OCI-LY1 (cell line): ENCODE data around the gene PSPN.

Experiments
- H2AFZ ChIP-seq: fragments of 200-600 bp; sonication (generic), shearing (Covaris generic); 2 replicates; pipeline ENCODE4 v1.6.0; 2014; ENCODE audit warnings: antibody characterized with exemption, mild to moderate bottlenecking, low read length
- H3F3A ChIP-seq: fragments of 200-600 bp; sonication (generic), shearing (Covaris generic); 2 replicates; pipeline ENCODE4 v1.6.0; 2014; ENCODE audit warnings: mild to moderate bottlenecking, antibody characterized with exemption, low read length, moderate library complexity; ENCODE audit not compliant: insufficient read depth
- H3K27ac ChIP-seq: fragments of 200-600 bp; sonication (generic); 2 replicates; pipeline ENCODE4 v1.5.1; 2014; ENCODE audit warnings: low read length, mixed run types, mild to moderate bottlenecking, low read depth; ENCODE audit not compliant: poor library complexity, severe bottlenecking
- H3K27me3 ChIP-seq: fragments of 200-600 bp; sonication (generic); 2 replicates; pipeline ENCODE4 v1.6.0; 2014; ENCODE audit warnings: antibody characterized with exemption, mild to moderate bottlenecking, low read length, moderate library complexity; ENCODE audit not compliant: insufficient read depth
- H3K36me3 ChIP-seq: fragments of 200-600 bp; sonication (generic); 2 replicates; pipeline ENCODE4 v1.6.1; 2014; ENCODE audit warnings: mild to moderate bottlenecking, antibody characterized with exemption, low read length, moderate library complexity, mixed read lengths; ENCODE audit not compliant: insufficient read depth
- H3K4me1 ChIP-seq: fragments of 200-600 bp; sonication (generic); 2 replicates; pipeline ENCODE4 v1.5.1; 2014; ENCODE audit warnings: mild to moderate bottlenecking, low read length, moderate library complexity; ENCODE audit not compliant: insufficient read depth, severe bottlenecking
- H3K4me2 ChIP-seq: fragments of 200-600 bp; sonication (generic), shearing (Covaris generic); 2 replicates; pipeline ENCODE4 v1.6.1; 2014; ENCODE audit warnings: low read length
- H3K4me3 ChIP-seq: fragments of 200-600 bp; sonication (generic); 2 replicates; pipeline ENCODE4 v1.5.1; 2014; ENCODE audit warnings: low read length, low read depth, mild to moderate bottlenecking, mixed read lengths; ENCODE audit not compliant: poor library complexity, severe bottlenecking
- H3K79me2 ChIP-seq: fragments of 200-600 bp; shearing (Covaris generic); 2 replicates; pipeline ENCODE4 v1.6.1; 2016; ENCODE audit warnings: mixed run types, low read length, mixed read lengths; ENCODE audit not compliant: insufficient read depth
- H3K9ac ChIP-seq: fragments of 200-600 bp; sonication (generic), shearing (Covaris generic); 2 replicates; pipeline ENCODE4 v1.6.1; 2014; ENCODE audit warnings: mild to moderate bottlenecking, low read length, mixed read lengths
- H3K9me2 ChIP-seq: fragments of 200-600 bp; sonication (generic), shearing (Covaris generic); 2 replicates; pipeline ENCODE4 v1.6.1; 2014; ENCODE audit warnings: low read depth, mild to moderate bottlenecking, low read length, mixed read lengths
- H3K9me3 ChIP-seq: fragments of 200-600 bp; shearing (Covaris generic); 2 replicates; pipeline ENCODE4 v1.6.1; 2014; ENCODE audit warnings: low read length, mixed read lengths
- H4K20me1 ChIP-seq: fragments of 200-600 bp; sonication (generic), shearing (Covaris generic); 2 replicates; pipeline ENCODE4 v1.6.0; 2016; ENCODE audit warnings: mild to moderate bottlenecking, low read length; ENCODE audit not compliant: insufficient read depth
- EZH2 ChIP-seq: fragments of 200-600 bp; sonication (generic), shearing (Covaris generic); IDR thresholded peaks from 2 replicates; pipeline ENCODE4 v1.8.0; 2017; ENCODE audit warnings: borderline replicate concordance, mixed run types, mild to moderate bottlenecking, antibody characterized with exemption, low read length, moderate library complexity, mixed read lengths
- TF ChIP-seq, protein P1 (sequence below): fragments of 200-600 bp; sonication (generic), shearing (Covaris generic); IDR thresholded peaks from 2 replicates; pipeline ENCODE4 v1.5.1; 2017; ENCODE audit warnings: mild to moderate bottlenecking, antibody characterized with exemption, low read length, moderate library complexity, mixed read lengths

PSPN gene

DNA sequence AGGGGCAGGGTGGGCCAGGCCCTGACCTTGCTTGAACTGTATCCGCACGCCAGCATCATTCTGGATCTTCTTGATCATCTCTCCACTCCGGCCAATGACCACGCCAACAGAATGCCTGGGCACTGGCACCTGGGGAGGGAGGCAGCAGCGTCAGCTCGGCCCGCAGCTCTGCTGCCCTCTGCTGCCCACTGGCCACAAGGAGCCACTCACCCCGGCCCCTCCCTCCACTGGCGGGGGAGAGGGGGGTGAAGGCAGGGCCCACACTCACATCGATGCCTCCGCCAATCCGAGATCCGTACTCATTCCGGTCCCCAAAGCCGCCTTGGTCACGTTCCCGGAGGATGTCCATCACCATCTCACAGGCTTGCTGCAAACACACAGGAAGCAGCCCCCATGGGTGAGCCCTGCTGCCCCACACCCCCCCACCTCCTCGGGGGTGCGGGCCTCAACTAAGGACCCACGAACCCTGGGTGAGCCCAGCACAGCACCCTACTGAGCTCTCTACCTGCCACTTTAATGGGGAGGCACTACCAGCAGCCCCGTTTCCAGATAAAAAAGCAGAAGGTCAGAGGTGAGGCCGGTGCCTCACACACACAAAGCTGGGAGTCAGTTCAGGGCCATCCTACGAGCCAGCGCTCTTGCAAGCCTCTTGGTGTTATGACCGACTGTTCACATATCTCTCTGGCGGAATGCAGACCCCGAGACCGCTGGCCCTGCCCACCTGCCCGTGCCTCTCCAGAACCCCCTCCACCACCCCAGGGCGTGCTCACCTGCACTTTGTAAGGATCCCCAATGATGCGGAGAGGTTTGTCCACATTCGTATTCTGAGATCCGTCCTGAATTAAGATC lies 42.2 kb upstream of the PSPN start:
- TF ChIP-seq, protein P1, sequence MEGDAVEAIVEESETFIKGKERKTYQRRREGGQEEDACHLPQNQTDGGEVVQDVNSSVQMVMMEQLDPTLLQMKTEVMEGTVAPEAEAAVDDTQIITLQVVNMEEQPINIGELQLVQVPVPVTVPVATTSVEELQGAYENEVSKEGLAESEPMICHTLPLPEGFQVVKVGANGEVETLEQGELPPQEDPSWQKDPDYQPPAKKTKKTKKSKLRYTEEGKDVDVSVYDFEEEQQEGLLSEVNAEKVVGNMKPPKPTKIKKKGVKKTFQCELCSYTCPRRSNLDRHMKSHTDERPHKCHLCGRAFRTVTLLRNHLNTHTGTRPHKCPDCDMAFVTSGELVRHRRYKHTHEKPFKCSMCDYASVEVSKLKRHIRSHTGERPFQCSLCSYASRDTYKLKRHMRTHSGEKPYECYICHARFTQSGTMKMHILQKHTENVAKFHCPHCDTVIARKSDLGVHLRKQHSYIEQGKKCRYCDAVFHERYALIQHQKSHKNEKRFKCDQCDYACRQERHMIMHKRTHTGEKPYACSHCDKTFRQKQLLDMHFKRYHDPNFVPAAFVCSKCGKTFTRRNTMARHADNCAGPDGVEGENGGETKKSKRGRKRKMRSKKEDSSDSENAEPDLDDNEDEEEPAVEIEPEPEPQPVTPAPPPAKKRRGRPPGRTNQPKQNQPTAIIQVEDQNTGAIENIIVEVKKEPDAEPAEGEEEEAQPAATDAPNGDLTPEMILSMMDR, result no peak
- TF ChIP-seq EZH2, result no peak
- Histone ChIP-seq H3K79me2 (peaks cover 31% of the 10 kb centered on the region), H3K36me3 (peaks cover 94% of the 10 kb centered on the region)

DNA sequence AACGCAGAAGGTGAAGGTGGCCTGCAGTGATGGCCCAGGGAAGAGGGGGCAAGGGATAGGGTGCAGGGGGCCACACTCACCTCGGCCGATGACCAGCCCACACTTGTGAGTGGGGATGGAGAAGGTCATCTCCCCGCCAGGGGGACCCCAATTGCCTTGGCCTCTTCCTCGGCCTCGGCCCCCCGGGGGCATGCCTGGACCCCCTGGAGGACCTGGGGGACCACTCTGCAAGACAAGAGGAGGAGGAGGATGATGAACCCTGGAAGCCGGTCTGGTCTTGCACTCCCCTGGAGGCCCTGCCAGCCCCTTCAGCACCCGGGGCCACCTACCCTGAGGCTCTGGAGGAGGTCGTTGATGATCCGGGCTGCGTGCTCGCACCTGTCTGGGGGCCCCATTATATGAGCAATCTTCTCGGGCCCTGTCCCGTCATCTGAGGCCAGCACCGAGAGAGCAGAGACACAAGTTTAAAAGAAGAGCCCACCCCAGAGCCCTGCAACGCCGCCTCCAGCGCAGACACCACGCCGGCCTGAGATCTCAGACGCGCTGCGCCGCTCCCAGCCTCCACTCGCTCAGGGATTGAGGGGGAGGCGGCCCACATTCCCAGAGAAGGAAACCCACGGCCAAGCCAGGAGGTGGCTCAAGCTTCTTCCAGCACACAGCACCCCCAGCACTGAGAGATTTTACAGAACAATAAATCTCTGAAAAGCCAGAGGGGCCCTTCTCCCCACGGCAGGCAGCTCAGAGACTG lies 41.1 kb upstream of the PSPN start:
- Histone ChIP-seq H3K9me3 (no peaks in the 10 kb centered on the region), H3K36me3 (peaks cover 84% of the 10 kb centered on the region), H3F3A (no peaks in the 10 kb centered on the region), H3K4me3 (no peak overlapping the region), H3K4me2 (no peak overlapping the region), H3K27me3 (no peaks in the 10 kb centered on the region), H3K9ac (no peak overlapping the region), H3K9me2 (no peaks in the 10 kb centered on the region), H3K4me1 (no peaks in the 10 kb centered on the region), H3K79me2 (peaks cover 20% of the 10 kb centered on the region), H4K20me1 (no peaks in the 10 kb centered on the region), H3K27ac (no peak overlapping the region), H2AFZ (no peak overlapping the region)
- TF ChIP-seq EZH2, result no peak
- TF ChIP-seq, protein P1, result no peak

More for the DNA sequence above, 42.2 kb upstream of the PSPN start:
- Histone ChIP-seq H3K4me2 (no peak overlapping the region), H3K9me2 (no peaks in the 10 kb centered on the region), H3K27me3 (no peaks in the 10 kb centered on the region), H3K27ac (no peak overlapping the region), H3F3A (no peaks in the 10 kb centered on the region), H3K9me3 (no peaks in the 10 kb centered on the region), H3K4me3 (no peak overlapping the region), H3K9ac (no peak overlapping the region), H2AFZ (no peak overlapping the region), H3K4me1 (peaks cover 10% of the 10 kb centered on the region), H4K20me1 (no peaks in the 10 kb centered on the region)

DNA sequence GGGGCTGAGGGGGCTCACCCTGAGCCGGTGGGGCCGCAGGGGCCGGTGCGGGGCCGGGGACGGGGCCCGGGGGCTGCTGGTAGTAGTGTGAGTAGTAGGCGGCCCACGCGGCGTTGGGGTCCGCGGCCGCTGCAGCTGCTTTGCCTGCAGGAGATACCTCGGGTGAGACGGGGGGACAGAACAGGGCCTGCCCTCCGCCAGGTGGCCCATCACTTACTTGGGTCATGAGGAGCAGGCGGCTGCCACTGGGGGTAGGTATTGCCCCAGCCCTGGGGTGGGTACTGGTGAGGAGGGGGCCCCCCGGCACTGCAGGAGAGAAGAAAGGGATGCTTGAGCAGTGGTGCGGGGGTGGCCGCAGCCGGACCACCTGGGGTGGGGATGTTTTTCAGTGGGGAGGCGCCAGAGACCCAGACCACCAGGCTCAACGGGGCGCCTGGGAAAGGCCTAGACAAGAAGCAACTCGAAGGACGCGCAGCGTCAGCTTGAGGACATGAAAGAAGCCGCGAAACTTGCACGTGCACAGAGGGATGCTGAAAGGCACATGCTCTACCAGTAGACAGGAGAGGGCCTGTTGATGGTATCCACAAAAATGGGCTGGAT lies 40.0 kb upstream of the PSPN start:
- TF ChIP-seq EZH2, result no peak

More for the DNA sequence above, 40.0 kb upstream of the PSPN start:
- Histone ChIP-seq H3K4me1 (no peaks in the 10 kb centered on the region), H3K4me2 (no peak overlapping the region), H3K9ac (no peak overlapping the region), H3K27ac (no peak overlapping the region), H3K9me2 (no peaks in the 10 kb centered on the region), H3K4me3 (no peak overlapping the region), H2AFZ (no peak overlapping the region), H3F3A (no peaks in the 10 kb centered on the region), H3K79me2 (peaks cover 8% of the 10 kb centered on the region), H3K27me3 (no peaks in the 10 kb centered on the region), H3K36me3 (peaks cover 73% of the 10 kb centered on the region), H3K9me3 (no peaks in the 10 kb centered on the region), H4K20me1 (no peaks in the 10 kb centered on the region)
